Endothelial cell (in vitro differentiated cells): ENCODE results near the gene SLC19A1. TPM values are rescaled to one million over a fixed set of nuclear protein-coding genes. Genes with fewer than 3 reads are reported as not detected.

Experiments used
- DNase-seq: peaks from one replicate; pipeline ENCODE4 v3.0.0; 2021; ENCODE audit warnings: low spot score
- H3K27ac Mint-ChIP-seq: one replicate; pipeline ENCODE4 v1.8.0; 2021; ENCODE audit warnings: mixed read lengths, inconsistent platforms; ENCODE audit not compliant: unreplicated experiment
- H3K27me3 Mint-ChIP-seq: one replicate; pipeline ENCODE4 v1.8.0; 2021; ENCODE audit warnings: mild to moderate bottlenecking, moderate library complexity, mixed read lengths, inconsistent platforms; ENCODE audit not compliant: unreplicated experiment
- H3K36me3 Mint-ChIP-seq: one replicate; pipeline ENCODE4 v1.8.0; 2021; ENCODE audit warnings: mild to moderate bottlenecking, low read depth, mixed read lengths, inconsistent platforms; ENCODE audit not compliant: unreplicated experiment
- H3K4me1 Mint-ChIP-seq: one replicate; pipeline ENCODE4 v1.8.0; 2021; ENCODE audit warnings: mild to moderate bottlenecking, mixed read lengths, inconsistent platforms; ENCODE audit not compliant: unreplicated experiment
- H3K4me3 Mint-ChIP-seq: one replicate; pipeline ENCODE4 v1.8.0; 2021; ENCODE audit warnings: mild to moderate bottlenecking, mixed read lengths, inconsistent platforms; ENCODE audit not compliant: unreplicated experiment
- H3K9me3 Mint-ChIP-seq: one replicate; pipeline ENCODE4 v1.8.0; 2021; ENCODE audit warnings: mixed read lengths, inconsistent platforms; ENCODE audit not compliant: unreplicated experiment
- long read RNA-seq: library from polyadenylated mRNA; unstranded; transcript quantifications from one replicate; pipeline ENCODE4 v2.0.0, GENCODE V29; 2020; ENCODE audit not compliant: unreplicated experiment
- total RNA-seq: library from RNA; stranded (reverse); fragmentation: NEBNext Ultra II Directional; extraction: Animal tissue kit (Norgen Biotek cat#: 25700); gene quantifications from one replicate; pipeline ENCODE4 v1.2.1, GENCODE V29; 2021; ENCODE audit not compliant: unreplicated experiment
- TF ChIP-seq, protein P1 (sequence below): fragments of 200-600 bp; sonication (generic); IDR thresholded peaks from one replicate; pipeline ENCODE4 v1.5.0; 2021; ENCODE audit warnings: antibody characterized with exemption; ENCODE audit not compliant: unreplicated experiment

Gene SLC19A1
- 27.1 TPM for total RNA-seq
- long read RNA-seq, transcript SLC19A1-201 (6 exons, 3,811 nt), result major isoform, 16 of 22 reads
- long read RNA-seq, partial matches to known transcripts, result 2 of 22 reads
- long read RNA-seq, other reads (novel, unspliced or antisense), result 3 of 22 reads

- Mint-ChIP-seq H3K36me3 (peaks cover 4% of the 10 kb centered on the region), H3K9me3 (no peaks in the 10 kb centered on the region), H3K4me1 (peaks cover 6% of the 10 kb centered on the region), H3K27me3 (peaks cover 7% of the 10 kb centered on the region), H3K27ac (no peak within 1 kb of the TSS), H3K4me3 (peak within 1 kb of the TSS; percentile 81)
- TF ChIP-seq, protein P1, sequence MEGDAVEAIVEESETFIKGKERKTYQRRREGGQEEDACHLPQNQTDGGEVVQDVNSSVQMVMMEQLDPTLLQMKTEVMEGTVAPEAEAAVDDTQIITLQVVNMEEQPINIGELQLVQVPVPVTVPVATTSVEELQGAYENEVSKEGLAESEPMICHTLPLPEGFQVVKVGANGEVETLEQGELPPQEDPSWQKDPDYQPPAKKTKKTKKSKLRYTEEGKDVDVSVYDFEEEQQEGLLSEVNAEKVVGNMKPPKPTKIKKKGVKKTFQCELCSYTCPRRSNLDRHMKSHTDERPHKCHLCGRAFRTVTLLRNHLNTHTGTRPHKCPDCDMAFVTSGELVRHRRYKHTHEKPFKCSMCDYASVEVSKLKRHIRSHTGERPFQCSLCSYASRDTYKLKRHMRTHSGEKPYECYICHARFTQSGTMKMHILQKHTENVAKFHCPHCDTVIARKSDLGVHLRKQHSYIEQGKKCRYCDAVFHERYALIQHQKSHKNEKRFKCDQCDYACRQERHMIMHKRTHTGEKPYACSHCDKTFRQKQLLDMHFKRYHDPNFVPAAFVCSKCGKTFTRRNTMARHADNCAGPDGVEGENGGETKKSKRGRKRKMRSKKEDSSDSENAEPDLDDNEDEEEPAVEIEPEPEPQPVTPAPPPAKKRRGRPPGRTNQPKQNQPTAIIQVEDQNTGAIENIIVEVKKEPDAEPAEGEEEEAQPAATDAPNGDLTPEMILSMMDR, result no peak
- peak; percentile 78 for DNase-seq
Observed at GRCh38 chr21:45542242-45542666, at the start of gene SLC19A1. Gene SLC19A1 (minus strand): TSS chr21:45542440. CDS start chr21:45537959, 4,481 bp downstream.

GRCh38 chr21:45591619-45592207 is 49.5 kb upstream of the SLC19A1 start:
- Mint-ChIP-seq H3K27ac (no peak overlapping the region), H3K4me3 (no peak overlapping the region), H3K27me3 (peaks cover 5% of the 10 kb centered on the region), H3K36me3 (peaks cover 8% of the 10 kb centered on the region), H3K9me3 (peaks cover 10% of the 10 kb centered on the region), H3K4me1 (no peaks in the 10 kb centered on the region)
- TF ChIP-seq, protein P1, result no peak
- DNase-seq, result no peak

DNA sequence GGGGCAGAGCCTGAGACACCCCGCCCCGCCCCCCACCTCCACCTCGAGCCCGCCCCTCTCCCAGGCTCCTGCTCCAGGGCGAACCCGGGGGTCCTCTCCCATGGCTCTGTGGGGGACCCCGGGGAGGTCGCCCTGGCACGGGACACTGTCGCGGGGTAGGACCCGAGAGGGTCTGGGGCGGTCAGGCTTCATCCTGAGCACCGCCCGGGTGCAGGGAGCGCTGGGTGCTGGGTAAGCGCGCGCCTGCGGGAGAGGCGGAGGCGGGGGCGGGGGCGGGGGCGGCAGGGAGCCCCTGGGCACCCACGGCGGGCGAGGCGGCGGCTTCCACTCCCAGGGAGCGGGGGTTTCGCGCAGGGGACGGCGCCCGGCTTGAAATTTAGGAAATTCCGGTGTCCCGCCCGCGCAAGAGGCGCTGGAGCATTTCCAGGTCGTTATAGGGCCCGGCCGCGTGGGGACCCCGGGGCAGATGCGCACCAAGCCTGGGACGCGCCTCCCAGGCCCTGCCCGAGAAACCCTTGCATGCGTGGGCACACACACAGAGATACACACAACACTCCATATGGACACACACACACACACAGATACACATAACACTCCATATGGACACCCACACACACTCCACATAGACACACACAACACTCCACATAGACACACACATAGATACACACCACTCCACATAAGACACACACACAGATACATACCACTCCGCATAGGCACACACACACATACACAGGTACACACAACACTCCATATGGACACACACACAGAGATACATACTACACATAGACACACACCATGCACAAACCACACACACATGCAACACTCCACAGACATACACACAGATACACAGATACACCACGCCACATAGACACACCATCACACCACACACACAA is 48.7 kb upstream of the SLC19A1 start:
- Mint-ChIP-seq H3K36me3 (peaks cover 15% of the 10 kb centered on the region), H3K9me3 (peaks cover 17% of the 10 kb centered on the region), H3K4me1 (no peaks in the 10 kb centered on the region), H3K27me3 (peaks cover 5% of the 10 kb centered on the region), H3K4me3 (no peak overlapping the region), H3K27ac (no peak overlapping the region)
- DNase-seq, result no peak
- TF ChIP-seq, protein P1, result no peak

GRCh38 chr21:45590246-45590725 is 48.0 kb upstream of the SLC19A1 start:
- peaks cover 19% of the 10 kb centered on the region for H3K9me3 Mint-ChIP-seq
- TF ChIP-seq, protein P1, result no peak
- H3K27me3 Mint-ChIP-seq, result peaks cover 5% of the 10 kb centered on the region
- no peak overlapping the region for H3K4me3 Mint-ChIP-seq
- H3K27ac Mint-ChIP-seq, result no peak overlapping the region
- DNase-seq, result peak; percentile 74
- peaks cover 16% of the 10 kb centered on the region for H3K36me3 Mint-ChIP-seq
- no peaks in the 10 kb centered on the region for H3K4me1 Mint-ChIP-seq
